GM18499 (cell line): ENCODE data around the gene CSTB.

Experiments
- ATAC-seq: cut with Tn5 transposase; IDR thresholded peaks from one replicate; pipeline ENCODE4 v1.9.1; 2021; ENCODE audit warnings: moderate number of reproducible peaks; ENCODE audit not compliant: insufficient read depth, unreplicated experiment

CSTB gene

DNA sequence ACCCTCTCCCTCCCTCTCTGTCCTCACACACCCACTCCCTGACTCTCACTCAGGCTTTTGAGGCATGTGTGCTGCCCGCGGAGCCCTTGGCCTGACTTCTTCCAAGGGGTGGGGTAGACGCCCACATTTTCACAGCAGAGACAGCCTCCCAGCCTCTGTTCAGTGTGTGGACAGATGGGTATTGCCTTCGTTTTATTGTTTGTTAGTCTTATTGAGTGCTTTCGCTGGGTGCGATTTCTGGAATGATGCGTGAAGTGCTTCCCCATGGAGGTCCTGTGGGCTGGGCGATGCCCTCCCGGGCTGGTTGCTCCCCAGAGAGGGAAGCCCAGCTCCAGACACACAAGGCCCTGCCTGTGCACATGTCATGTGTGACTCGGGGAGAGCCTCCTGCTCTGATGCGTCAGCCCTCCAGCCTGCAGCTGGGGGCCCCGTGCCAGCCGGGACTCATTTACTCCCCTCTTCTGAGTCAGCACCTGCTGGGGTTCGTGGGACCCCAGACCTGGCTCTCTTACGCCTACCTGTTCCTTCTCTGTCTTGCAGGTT lies 42.5 kb downstream of the CSTB start:
- no peak for ATAC-seq

GRCh38 chr21:43733060-43733459 lies 43.0 kb downstream of the CSTB start:
- ATAC-seq, result no peak

GRCh38 chr21:43731891-43732711 lies 44.0 kb downstream of the CSTB start:
- no peak for ATAC-seq

DNA sequence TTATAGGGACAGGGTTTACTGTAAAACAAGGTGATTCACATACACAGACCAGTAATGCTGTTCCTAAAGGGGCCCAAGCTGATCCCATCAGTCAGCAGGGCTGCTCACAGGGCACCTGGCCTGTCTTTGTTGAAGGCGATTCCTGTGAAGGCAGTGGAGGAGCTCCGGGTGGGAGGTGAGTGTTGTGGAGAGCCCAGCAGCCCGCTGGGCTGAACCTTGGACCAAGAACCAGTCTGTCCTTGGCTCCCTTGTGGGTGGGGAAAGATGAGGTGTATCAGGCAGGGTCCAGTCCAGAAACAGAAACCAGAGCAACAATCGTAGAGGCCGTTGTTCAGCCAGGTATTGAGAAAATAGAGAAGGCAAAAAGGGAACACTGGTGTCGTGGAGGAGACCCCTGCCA lies 44.6 kb downstream of the CSTB start:
- no peak for ATAC-seq

- peak; percentile 41 for ATAC-seq
Measured at GRCh38 chr21:43728467-43729390, 47.4 kb downstream of the CSTB start.

DNA sequence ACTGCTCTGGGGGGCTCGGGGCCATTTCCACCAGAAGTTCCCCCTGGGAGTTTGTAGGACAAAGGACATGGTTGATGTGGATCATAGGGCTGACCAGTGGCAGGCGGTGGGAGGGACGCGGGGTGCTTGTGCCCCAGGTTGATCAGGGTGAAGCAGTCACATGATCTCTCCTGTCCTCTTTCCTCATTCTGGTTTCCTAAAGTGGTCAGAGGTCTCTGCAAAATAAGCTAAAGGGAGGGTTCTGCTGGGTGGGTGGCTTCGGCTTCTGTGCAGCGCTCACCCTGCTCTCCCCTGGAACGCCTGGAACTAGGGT lies 48.0 kb downstream of the CSTB start:
- no peak for ATAC-seq

GRCh38 chr21:43727519-43728153 lies 48.5 kb downstream of the CSTB start:
- no peak for ATAC-seq

GRCh38 chr21:43726686-43727518 lies 49.2 kb downstream of the CSTB start:
- ATAC-seq, result no peak
